Adipose tissue (tissue), 3 donors: ENCODE results near the gene TIMMDC1. TPM values are rescaled to one million over a fixed set of nuclear protein-coding genes. Genes with fewer than 3 reads are reported as not detected.
"Not testable (repeated sequence)": the region's sequence is repeated elsewhere in the genome, so short reads cannot be mapped to it uniquely, and the experiment has no call there.

Experiments used
- H3K27ac ChIP-seq: one replicate; pipeline ENCODE4 v1.5.1; 2013; ENCODE audit warnings: low read depth, low read length
- WGBS, 3 donors: extraction: QIAGEN DNeasy Blood & Tissue Kit; methylation state at CpG; one replicate each; pipeline ENCODE4 v1.1.7; 2013; 5-methylcytosine and 5-hydroxymethylcytosine counted together
- polyA plus RNA-seq, 3 donors: library from polyadenylated mRNA; stranded (reverse); fragments of 200-250 nt; gene quantifications; one replicate each; pipeline ENCODE4 v1.2.3, GENCODE V29; 2013
- donor health status: healthy with polysubstance abuse.
- donor health status: Bipolar disorder and iron deficiency.
- donor health status: healthy.

Gene TIMMDC1
- polyA plus RNA-seq, 3 donors: 39.2 to 85.7 (median 76.3) TPM

DNA sequence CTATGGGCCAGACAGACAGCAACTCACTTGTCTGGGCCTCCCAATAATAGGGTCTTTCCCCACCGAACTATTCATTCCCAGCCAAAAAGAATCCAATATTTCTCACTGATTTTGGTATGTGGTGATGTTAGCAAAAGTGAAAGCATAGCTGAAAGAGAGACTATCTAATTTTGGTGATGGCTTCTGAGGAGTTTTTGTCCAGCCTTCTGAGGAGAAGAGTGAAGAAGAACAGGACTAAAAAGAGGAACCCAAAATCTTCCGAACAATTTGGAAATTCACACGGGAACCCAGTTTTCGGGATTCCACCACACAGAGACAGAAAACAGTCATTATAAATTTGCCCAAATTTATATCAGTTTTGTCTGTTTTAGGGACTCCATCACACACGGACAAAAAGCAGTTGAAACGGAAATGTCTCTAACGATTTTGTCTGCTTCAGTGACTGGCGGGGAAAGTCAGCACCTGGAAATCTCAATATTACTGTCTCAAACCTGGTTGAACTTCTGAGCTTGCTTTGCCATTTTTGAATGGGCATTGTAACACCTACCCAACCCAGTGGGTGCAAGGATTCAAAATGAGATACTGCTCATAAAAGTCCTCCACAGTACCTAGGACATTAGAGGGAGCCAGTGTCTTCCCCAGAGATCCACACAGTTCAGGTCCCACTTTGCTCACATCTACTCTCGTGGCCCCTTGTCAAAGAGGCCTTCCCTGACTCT lies 52.0 kb downstream of the TIMMDC1 start:
- H3K27ac ChIP-seq: no peak overlapping the region
- WGBS, 3 donors: 92 to 94% (median 93%) methylated on average over 9 of the region's 9 CpGs

DNA sequence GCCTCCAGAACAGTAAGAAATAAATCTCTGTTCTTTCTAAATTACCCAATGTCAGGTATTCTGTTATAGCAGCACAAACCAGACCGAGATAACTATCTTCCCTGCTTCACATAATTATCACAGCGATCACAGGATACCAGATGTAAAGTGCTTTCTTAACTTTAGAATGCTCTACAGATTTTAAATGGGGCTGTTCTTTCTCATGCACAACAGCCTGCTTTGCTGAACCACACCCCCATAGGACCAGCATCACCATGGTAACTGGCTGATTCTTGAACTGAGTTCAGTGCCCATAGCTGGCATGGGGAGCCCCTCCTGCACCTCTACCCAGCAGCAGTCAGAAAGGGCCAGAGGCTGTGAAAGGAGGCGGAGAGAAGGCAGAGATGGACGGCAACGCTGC lies 53.3 kb downstream of the TIMMDC1 start:
- H3K27ac ChIP-seq: no peak overlapping the region
- 88 to 96% (median 92%) methylated on average over 5 of the region's 5 CpGs for WGBS, 3 donors

DNA sequence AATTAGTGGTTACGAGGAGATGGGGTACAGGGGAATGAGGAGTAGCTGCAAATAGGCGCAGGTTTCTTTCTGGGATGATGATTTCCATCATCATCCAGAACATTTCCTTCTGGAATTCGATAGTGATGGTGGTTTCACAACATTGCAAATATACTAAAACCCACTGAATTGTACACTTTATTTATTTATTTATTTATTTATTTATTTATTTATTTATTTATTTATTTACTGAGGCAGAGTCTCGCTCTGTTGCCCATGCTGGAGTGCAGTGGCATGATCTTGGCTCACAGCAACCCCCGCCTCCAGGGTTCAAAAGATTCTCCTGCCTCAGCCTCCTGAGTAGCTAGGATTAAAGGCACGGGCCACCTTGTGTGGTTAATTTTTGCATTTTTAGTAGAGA lies 54.6 kb downstream of the TIMMDC1 start:
- H3K27ac ChIP-seq: not testable (repeated sequence)
- 92 to 94% (median 94%) methylated on average over 6 of the region's 6 CpGs for WGBS, 3 donors

DNA sequence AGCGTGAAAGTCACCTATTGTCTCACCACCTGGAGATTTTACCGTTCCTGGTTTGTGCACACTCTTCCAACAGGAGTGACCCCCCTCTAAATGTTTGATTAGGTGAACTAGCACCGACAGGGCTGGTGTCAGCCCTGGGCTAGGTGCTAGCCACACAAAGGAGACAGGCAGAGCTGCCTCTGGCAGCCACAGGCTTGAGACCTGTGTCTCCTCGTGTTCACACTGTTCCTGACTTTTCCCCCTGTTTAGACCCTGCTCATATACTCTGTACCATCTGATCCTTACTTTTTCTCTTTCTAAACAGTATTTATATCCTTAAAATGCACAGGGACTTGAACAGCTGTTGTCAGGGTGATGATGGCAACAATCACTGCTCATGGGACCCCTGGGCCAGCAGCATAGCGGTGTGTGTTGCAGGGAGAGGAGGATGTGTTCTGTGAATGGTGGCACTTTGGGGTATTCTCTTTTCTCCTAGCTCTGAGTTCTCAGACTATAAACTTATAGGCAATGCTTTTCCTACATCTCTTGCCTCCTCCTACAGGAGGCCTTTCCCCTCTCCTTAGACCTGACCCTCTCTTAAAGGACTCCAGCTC lies 55.6 kb downstream of the TIMMDC1 start:
- H3K27ac ChIP-seq: no peak overlapping the region
- WGBS, 3 donors: 56 to 78% (median 71%) methylated on average over 5 of the region's 5 CpGs

DNA sequence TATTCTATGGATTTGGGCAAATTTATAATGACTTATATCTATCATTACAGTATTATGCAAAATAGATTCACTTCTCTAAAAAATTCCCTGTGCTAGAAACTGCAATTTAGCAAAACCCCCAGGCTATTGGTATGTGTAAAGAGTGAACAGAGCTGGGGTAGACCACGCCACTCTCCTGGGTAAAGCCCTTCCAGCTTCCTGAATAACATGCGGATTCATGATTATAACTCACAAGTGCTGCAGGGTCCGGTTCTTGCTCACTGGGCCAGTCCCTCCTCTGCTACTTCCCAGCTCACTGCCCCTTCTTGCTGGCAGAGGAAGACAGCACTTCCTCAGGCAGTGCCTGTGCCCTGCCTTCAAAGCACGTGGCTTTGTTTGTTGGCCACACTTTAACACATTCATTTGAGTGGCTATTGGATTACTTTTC lies 57.0 kb downstream of the TIMMDC1 start:
- H3K27ac ChIP-seq: no peak overlapping the region
- 43 to 70% (median 50%) methylated on average over 4 of the region's 4 CpGs for WGBS, 3 donors

DNA sequence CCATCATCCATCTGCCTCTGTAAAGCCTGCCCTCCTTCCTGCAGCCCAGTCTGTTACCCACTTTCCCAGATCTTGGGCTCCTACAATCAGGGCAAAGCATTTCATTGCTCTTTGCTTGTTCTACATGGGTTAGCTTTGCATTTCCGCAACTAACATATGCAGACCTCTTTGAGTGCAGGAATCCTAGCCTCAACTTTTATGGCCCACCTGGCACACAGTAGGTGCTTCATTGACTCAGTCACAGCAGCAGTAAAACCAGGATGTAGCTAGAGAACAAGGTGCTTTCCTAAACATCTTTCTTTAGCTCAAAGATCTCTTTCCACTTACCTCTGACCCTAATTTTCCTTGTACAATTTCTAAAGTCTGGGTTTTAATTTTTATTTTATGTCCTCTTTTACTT lies 57.6 kb downstream of the TIMMDC1 start:
- no peak overlapping the region for H3K27ac ChIP-seq
- WGBS, 3 donors: 64 to 100% (median 96%) methylated on average over 1 of the region's 1 CpG

DNA sequence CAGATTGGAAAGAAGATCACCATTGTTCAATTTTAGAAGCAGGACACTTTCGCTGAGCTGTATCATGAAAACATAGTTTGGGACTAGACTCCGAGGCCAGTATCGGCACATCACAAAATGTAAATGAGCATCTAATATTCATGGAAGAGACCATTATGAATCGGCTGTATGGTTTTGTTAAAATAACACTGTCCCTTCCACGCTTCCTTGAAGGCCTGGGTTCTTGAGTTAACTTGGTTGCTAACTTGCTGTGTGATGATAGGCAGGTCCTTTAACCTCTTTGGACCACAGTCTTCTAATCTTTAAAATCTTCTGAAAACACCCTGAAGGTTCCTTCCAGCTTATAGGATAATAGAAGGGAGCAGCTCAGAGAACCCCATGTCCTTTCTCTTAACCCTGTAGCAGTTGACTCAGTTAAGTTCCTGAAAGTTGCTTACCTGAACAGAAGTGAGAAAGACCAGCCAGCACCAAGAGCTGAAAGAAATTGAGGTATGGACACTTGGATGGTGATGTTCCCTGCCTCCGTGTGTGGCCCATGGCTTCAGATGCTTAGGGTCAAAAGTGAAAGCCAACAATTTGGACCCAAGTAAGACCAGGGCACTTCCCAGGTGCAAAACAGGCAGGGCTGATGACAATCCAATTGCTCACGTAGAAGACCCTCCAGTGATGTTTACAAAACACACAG lies 59.0 kb downstream of the TIMMDC1 start:
- WGBS, 3 donors: 89 to 90% (median 90%) methylated on average over 7 of the region's 7 CpGs
- H3K27ac ChIP-seq: no peak overlapping the region

DNA sequence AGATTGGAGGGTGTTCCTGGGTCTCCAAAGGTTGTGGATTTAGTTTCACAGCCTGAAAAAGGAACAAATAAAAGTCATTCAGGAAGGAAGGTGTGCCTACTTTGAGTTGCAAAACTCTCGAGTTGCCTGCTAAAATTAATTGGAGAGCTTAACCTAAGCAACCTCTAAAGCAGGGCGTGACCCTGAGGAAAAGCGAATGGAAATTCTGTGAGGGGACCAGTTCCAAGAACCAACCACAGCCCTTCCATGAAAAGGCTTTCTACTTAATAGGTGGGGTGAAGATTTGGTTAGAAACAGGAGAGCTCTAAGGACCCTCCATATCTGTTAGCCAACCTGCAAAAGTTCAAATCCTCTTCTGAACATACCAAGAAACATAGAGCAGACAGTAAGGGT lies 59.5 kb downstream of the TIMMDC1 start:
- 55 to 77% (median 57%) methylated on average over 3 of the region's 3 CpGs for WGBS, 3 donors
- H3K27ac ChIP-seq: no peak overlapping the region

DNA sequence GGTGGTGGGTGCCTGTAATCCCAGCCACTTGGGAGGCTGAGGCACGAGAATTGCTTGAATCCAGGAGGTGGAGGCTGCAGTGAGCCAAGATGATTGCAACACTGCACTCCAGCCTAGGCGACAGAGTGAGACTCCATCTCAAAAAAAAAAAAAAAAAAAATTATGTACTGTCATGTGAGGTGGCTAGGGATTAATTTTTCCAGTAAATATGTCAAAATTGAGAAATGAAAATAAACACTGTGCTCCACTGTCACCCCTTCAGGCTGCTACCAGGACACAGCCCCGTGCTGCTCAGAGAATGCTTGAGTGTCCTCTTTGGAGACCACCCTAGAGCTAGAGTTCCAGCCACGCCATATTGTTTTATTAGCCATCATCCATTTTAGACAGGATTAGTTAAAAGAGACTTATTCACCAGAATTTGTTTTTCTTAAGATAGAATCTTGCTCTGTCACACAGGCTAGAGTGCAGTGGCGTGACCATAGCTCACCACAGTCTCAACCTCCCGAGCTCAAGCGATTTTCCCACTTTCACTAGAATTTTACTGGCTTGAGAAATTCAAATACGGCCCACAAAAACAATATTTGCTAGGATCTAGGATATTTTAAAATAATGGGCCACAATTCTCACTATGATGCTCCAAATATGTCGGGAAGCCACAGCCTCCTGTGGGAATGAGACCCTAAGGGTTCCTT lies 60.4 kb downstream of the TIMMDC1 start:
- WGBS, 3 donors: 85 to 92% (median 87%) methylated on average over 9 of the region's 9 CpGs
- no peak overlapping the region for H3K27ac ChIP-seq

DNA sequence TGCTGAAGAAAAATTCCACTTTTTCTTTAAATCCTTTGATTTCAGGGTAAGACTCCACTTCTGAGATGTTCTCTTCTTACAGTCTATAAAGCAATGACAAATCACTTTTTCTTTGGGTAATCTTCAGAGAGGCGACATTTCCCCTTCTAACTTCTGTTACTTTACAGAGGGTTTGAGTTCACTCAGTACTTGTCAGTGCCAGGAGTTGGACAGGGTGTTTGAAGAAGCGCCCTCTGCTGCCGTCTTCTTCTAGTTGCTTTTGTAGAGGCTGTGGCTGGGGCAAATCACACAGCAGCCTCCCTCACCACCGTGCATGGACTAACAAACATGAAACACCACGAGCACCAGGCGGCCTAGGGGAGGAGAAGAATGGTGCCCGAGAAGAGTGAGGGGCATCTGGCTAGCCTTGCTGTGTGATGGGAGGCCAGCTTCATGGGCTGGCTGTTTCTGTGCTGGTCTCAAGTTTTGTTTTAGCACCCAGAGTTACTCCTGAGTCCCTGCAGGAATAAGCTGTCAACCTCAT lies 61.2 kb downstream of the TIMMDC1 start, which contains the start of gene CD80:
CD80 (minus strand) TSS at position 174 of the 523 bp plus-strand sequence. CDS start 1,886 bp downstream, outside the sequence.
- 17 to 33% (median 31%) methylated on average over 7 of the region's 7 CpGs for WGBS, 3 donors
- H3K27ac ChIP-seq: no peak within 1 kb of the TSS

DNA sequence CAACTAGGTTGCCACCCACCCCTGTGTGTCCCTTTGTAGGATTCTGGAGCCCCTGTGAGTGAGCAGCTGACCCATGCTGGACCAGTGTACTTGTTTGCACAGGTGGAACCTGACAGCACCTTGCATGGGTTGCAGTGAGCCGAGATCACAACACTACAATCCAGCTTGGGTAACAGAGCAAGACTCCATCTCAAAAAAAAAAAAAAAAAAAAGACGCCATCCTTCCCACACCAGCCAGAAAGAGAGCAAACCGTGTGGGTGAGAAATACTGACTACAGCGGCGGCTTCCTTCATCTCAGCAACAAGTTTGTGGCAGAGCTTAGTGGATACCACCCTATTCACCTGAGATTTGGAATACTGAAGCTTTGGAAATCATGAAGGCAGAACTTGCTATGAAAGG lies 61.8 kb downstream of the TIMMDC1 start:
- no peak overlapping the region for H3K27ac ChIP-seq
- WGBS, 3 donors: 82 to 93% (median 89%) methylated on average over 5 of the region's 5 CpGs

DNA sequence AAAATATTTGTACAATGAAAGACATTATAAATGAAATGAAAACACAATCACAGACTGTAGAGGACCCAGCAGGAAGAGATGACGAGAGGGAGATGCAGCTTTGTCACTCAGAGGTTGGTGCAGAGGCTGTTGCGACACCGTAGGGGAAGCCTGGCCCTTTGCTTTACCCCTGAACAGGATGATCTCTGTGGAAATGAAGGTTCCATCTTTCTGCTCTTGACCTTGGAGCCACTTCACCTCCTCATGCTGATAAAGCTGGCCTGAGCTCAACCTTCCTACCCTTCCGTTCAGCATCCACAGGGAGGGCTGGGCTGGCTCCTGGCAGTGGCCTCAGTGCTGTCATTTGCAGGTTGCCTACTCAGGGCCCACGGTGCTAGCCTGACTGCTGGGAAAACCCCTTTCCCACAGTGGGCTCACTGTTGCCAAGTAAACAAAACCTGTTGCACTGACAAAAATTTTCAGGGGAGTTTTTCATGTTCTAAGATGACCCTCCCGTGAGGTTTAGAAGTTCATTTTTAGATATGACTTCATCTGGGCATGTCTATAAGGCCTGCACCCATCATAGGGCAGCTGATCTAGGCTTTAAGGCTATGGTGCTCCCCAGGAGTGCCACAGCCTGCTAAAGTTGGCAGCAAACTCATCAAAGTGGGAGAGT lies 64.1 kb downstream of the TIMMDC1 start:
- WGBS, 3 donors: 45 to 59% (median 53%) methylated on average over 6 of the region's 6 CpGs

DNA sequence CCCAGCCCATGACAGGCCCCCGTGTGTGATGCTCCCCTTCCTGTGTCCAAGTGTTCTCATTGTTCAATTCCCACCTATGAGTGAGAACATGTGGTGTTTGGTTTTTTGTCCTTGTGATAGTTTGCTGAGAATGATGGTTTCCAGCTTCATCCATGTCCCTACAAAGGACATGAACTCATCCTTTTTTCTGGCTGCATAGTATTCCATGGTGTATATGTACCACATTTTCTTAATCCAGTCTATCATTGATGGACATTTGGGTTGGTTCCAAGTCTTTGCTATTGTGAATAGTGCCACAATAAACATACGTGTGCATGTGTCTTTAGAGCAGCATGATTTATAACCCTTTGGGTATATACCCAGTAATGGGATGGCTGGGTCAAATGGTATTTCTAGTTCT lies 65.0 kb downstream of the TIMMDC1 start:
- not testable (repeated sequence) for H3K27ac ChIP-seq
- 82 to 93% (median 88%) methylated on average over 2 of the region's 2 CpGs for WGBS, 3 donors

More for the DNA sequence above, 64.1 kb downstream of the TIMMDC1 start:
- no peak overlapping the region for H3K27ac ChIP-seq

DNA sequence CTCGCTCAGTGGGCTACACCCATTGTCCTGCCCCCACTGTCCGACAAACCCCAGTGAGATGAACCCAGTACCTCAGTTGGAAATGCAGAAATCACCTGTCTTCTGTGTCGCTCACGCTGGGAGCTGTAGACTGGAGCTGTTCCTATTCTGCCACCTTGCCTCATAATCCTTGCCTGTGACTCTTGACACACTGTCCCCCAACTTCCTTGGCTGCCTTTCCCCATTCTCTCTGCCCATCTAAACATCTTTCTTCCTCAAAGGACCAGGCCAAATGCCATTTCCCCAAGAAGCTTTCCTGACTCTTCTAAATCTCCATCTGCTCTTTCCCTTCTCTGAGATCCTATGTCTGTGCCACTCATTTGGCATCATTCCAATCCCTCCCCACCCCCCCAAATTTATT lies 70.8 kb downstream of the TIMMDC1 start:
- 81 to 92% (median 87%) methylated on average over 4 of the region's 4 CpGs for WGBS, 3 donors
- H3K27ac ChIP-seq: no peak overlapping the region

DNA sequence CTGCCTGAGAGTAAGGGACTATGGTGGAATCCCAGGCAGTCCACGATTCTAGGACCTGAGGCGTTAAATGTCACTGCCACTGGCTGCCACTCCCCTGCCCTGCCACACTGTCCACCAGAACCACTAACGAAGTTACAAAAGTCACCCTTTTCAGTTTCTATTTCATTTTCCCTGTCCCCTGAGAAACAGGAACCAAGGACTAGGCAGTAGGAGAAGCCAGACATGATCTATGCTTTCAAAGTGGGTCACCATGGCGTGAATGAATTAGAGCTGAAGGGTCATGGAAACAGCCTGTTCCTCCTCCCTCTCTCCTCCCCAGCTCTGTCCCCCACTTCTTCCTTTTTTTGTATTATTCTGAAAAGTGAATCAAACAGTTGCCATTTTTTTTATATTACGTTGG lies 71.9 kb downstream of the TIMMDC1 start:
- 56 to 82% (median 68%) methylated on average over 5 of the region's 5 CpGs for WGBS, 3 donors
- no peak overlapping the region for H3K27ac ChIP-seq

DNA sequence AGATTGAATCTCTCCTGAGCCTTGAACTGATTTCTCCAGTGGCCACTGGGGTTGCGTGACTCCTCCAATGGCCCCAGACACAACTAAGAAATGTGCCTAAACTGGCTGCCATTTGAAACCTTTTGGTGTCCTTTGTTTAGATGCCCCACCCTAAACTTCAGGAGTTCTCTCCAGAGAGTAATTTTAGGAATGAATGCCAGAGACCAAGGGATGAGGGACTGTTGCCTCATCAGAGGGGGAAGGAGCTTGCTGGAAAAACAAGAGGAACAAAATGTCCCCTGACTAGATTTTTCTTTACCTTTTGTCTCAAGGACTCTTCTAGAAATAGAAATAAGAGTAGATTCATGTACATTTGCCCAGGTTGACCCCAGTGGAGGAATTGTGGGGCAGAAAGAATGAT lies 72.9 kb downstream of the TIMMDC1 start:
- WGBS, 3 donors: 79 to 96% (median 86%) methylated on average over 1 of the region's 1 CpG
- H3K27ac ChIP-seq: no peak overlapping the region

DNA sequence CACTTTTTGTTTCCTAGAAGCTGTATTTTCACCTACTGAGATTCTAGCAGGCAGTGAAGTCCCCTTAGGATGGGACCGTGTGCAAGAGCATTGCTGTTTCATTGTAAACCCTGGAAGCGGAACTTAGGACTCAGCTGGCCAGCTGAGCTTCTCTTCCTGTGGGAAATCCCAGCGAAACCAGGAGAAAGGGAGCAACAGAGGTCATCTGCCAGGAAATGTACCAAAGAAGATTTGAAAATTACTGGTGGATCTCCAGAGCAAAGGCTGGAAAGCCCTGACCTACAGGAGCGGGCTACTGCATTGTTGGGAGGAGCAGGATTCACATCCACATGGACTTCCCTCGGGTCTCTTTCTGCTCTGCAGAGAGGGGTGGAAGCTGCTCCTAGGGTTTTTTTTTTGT lies 73.3 kb downstream of the TIMMDC1 start:
- WGBS, 3 donors: 47 to 82% (median 70%) methylated on average over 5 of the region's 5 CpGs
- no peak overlapping the region for H3K27ac ChIP-seq
